Glomerular endothelial cell (primary cell): Measurements from ENCODE around the gene CAMK2G. TPM values are rescaled to one million over a fixed set of nuclear protein-coding genes. Genes with fewer than 3 reads are reported as not detected.
A peak's percentile ranks its signal among the peaks of the same experiment; 100 is the strongest.
"Not testable (repeated sequence)": the region's sequence is repeated elsewhere in the genome, so short reads cannot be mapped to it uniquely, and the experiment has no call there.

Experiments used
- DNase-seq: peaks from one replicate; pipeline ENCODE4 v3.0.0-alpha.2; 2011; ENCODE audit warnings: low read depth, low spot score; ENCODE audit errors: extremely low read depth
- total RNA-seq: library from RNA; depleted of rRNA; stranded (reverse); fragments of >200 nt; gene quantifications from 2 replicates; pipeline ENCODE4 v1.2.3, GENCODE V29; 2015

Gene CAMK2G
- total RNA-seq, 1 donor from 2014 or later = 28.8 TPM

GRCh38 chr10:73798927-73799560 lies 75.3 kb downstream of the CAMK2G start:
- DNase-seq = no peak

- DNase-seq = no peak
Measured at GRCh38 chr10:73798087-73798486, 76.3 kb downstream of the CAMK2G start.

GRCh38 chr10:73797324-73798025 lies 76.9 kb downstream of the CAMK2G start:
- no peak for DNase-seq

- no peak for DNase-seq
Measured at GRCh38 chr10:73796766-73797165, 77.6 kb downstream of the CAMK2G start.

- DNase-seq = not testable (repeated sequence)
Measured at GRCh38 chr10:73796035-73796434, 78.3 kb downstream of the CAMK2G start.

- not testable (repeated sequence) for DNase-seq
Measured at GRCh38 chr10:73795491-73795890, 78.9 kb downstream of the CAMK2G start.

GRCh38 chr10:73793456-73793855 lies 80.9 kb downstream of the CAMK2G start:
- DNase-seq = no peak

GRCh38 chr10:73791871-73792400 lies 82.4 kb downstream of the CAMK2G start:
- no peak for DNase-seq

GRCh38 chr10:73790886-73791625 lies 83.3 kb downstream of the CAMK2G start:
- no peak for DNase-seq

GRCh38 chr10:73789659-73790055 lies 84.7 kb downstream of the CAMK2G start:
- DNase-seq = no peak

GRCh38 chr10:73788864-73789658 lies 85.3 kb downstream of the CAMK2G start:
- DNase-seq = no peak

GRCh38 chr10:73787031-73787800 lies 87.1 kb downstream of the CAMK2G start:
- not testable (repeated sequence) for DNase-seq

GRCh38 chr10:73786512-73786885 lies 87.9 kb downstream of the CAMK2G start:
- no peak for DNase-seq

- no peak for DNase-seq
Measured at GRCh38 chr10:73785721-73786511, 88.4 kb downstream of the CAMK2G start.

GRCh38 chr10:73785211-73785720 lies 89.1 kb downstream of the CAMK2G start, which contains the start of gene ZSWIM8:
Gene ZSWIM8, plus strand, starts transcription at chr10:73785606. Its CDS starts 273 bp downstream, at chr10:73785879.
- DNase-seq = peak; percentile 79

- no peak for DNase-seq
Measured at GRCh38 chr10:73782749-73783085, 91.6 kb downstream of the CAMK2G start.

GRCh38 chr10:73781879-73782748 lies 92.2 kb downstream of the CAMK2G start, which contains the start of gene CHCHD1:
Gene CHCHD1, plus strand, starts transcription at chr10:73782048. Its CDS starts 28 bp downstream, at chr10:73782076.
- no peak for DNase-seq

- no peak for DNase-seq
Measured at GRCh38 chr10:73781548-73781878, 92.8 kb downstream of the CAMK2G start.
